ENCODE measurements around the gene PGM5.
"Not testable (repeated sequence)": the region's sequence is repeated elsewhere in the genome, so short reads cannot be mapped to it uniquely, and the experiment has no call there.

- TF ChIP-seq, protein P1, sequence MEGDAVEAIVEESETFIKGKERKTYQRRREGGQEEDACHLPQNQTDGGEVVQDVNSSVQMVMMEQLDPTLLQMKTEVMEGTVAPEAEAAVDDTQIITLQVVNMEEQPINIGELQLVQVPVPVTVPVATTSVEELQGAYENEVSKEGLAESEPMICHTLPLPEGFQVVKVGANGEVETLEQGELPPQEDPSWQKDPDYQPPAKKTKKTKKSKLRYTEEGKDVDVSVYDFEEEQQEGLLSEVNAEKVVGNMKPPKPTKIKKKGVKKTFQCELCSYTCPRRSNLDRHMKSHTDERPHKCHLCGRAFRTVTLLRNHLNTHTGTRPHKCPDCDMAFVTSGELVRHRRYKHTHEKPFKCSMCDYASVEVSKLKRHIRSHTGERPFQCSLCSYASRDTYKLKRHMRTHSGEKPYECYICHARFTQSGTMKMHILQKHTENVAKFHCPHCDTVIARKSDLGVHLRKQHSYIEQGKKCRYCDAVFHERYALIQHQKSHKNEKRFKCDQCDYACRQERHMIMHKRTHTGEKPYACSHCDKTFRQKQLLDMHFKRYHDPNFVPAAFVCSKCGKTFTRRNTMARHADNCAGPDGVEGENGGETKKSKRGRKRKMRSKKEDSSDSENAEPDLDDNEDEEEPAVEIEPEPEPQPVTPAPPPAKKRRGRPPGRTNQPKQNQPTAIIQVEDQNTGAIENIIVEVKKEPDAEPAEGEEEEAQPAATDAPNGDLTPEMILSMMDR (IDR thresholded peaks at IDR 0.05; ENCODE audit: low read depth, low read length): not testable (repeated sequence)
- not testable (repeated sequence) for TF ChIP-seq EZH2phosphoT487 (IDR thresholded peaks at IDR 0.05; ENCODE audit: low read depth)
Measured at GRCh38 chr9:68343992-68344391, 12.4 kb upstream of the PGM5 start.

All from OCI-LY3 (cell line).